ELF-1 (cell line): Measurements from ENCODE around the gene SMIM33.
A peak's percentile ranks its signal among the peaks of the same experiment; 100 is the strongest.
"Not testable (repeated sequence)": the region's sequence is repeated elsewhere in the genome, so short reads cannot be mapped to it uniquely, and the experiment has no call there.

Experiments
- DNase-seq: peaks from one replicate; pipeline ENCODE4 v3.0.0-alpha.2; 2016; ENCODE audit warnings: low read depth, low spot score

Gene SMIM33

GRCh38 chr5:139482050-139482889 is 11.5 kb downstream of the SMIM33 start, which contains the start of gene STING1:
STING1 (minus strand) TSS chr5:139482758; CDS start chr5:139481704, 1,054 bp downstream.
- DNase-seq: no peak

DNA sequence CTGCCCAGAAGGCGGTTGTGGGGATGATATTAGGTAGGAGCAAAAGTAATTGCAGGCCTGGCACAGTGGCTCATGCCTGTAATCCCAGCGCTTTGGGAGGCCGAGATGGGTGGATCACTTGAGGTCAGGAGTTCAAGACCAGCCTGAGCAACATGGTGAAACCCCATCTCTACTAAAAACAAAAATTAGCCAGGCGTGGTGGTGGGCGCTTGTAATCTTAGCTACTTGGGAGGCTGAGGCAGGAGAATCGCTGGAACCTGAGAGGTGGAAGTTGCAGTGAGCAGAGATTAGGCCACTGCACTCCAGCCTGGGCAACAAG is 12.0 kb downstream of the SMIM33 start:
- not testable (repeated sequence) for DNase-seq

- DNase-seq: peak; percentile 50
Measured at GRCh38 chr5:139486201-139486600, 15.4 kb downstream of the SMIM33 start.

- no peak for DNase-seq
Measured at GRCh38 chr5:139488260-139488659, 17.5 kb downstream of the SMIM33 start.

DNA sequence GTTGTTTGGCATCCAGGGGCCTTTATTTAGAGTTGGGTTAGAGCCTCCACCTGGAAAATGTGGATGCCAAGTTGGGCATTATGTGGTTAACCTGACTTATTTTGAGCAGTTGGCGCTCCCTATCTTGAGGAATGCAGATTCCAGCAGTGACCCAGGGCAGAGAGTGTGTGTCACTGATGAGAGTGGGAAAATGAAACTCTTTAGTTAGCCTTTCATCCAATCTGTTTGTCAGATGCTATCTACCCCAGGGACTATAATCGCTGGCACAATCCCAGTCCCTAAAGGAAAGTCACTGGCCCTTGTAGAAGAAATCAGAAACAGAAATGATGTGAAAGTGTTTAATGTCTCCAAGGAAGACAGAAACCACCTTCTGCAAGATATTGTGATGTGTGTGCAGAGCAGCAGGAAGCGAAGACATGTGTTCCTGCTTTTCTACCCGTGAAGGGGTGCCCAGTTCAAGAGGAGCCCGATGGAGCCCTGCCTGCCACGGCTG is 21.9 kb downstream of the SMIM33 start:
- DNase-seq: no peak

DNA sequence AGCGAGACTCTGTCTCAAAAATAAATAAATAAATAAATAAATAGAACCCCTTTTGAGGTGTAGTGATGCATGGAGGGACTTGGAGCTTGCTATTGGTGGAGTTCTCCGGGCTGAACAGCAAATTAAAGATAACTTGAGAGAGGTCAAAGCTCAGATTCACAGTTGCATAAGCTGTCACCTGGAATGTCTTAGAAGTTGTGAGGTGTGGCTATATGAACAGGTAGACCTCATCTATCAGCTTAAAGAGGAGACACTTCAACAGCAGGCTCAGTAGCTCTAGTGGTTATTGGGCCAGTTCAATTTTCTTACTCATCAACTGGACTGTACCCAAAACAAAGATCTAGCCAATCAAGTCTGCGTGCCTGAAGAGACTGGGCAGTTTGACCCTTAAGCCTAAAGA is 23.5 kb downstream of the SMIM33 start:
- no peak for DNase-seq

DNA sequence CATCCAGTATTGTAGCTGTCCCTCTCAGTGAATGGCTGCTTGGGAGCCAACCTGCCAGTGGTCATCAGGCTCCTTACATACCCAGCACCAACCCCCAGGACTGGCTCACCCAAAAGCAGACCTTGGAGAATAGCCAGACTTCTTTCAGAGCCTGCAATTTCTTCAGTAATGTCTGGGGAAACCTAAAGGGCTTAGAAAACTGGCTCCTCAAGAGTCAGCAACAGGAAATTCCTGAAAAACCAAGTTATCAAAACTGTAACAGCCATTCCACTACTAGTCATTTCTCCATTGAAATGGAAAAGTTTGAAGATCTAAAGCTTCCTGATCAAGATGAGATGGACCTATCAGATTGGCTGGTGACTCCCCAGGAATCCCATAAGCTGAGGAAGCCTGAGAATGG is 24.0 kb downstream of the SMIM33 start:
- no peak for DNase-seq

DNA sequence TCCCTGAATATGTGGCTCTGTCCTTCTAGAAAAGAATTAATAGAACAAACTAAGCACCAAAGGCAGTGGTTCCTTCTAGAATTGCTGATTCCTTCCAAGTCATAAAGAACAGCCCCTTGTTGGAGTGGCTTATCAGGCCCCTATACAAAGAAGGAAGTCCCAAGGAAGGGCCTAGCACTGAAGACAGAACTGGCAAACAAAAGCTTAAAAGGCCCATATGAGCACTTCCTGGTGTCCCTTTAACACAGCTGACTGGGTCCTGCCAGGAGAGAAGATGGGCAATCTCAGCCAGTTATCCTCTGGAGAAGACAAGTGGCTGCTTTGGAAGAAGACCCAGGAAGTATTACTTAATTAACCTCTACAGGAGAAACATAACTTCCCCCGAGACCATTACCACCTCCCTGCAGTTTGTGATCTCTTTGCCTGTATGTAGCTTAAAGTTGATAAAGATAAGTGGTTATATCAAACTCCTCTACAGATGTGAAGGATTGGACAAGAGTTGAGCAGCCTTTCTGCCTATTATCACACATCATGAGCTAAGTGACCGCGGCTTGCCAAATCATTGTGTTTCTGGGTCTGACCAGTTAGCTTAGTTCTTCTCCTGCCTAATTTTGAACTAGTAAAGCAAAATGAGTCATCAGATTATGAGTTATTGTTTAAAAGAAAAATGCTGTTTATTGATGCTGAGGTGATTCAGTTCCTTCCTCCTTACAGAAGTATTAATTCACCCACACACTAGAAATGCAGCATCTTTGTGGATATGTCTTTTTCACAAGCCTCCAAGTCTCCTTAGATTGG is 25.0 kb downstream of the SMIM33 start:
- no peak for DNase-seq

- no peak for DNase-seq
Measured at GRCh38 chr5:139501381-139501780, 30.6 kb downstream of the SMIM33 start.

- DNase-seq: not testable (repeated sequence)
Measured at GRCh38 chr5:139503036-139503817, 32.4 kb downstream of the SMIM33 start.

DNA sequence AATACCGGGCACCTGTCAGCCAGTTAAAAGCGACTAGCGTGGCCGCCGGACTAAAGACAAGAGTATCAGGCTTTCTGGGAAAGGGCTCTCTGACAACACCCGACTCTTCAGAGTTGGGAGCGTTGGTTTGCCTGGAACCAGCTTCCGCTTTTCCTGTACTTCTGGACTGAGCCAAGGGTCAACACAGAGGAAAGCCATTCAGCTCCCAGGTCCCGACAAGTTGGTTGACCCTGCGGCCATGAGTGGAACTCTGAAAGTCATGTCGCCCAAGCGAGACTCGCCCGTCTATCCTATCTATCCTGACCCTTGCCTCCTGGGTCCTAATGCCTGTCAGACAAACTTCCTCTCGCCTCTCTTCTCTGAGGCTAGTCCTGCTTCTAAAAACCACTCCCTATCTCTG is 33.1 kb downstream of the SMIM33 start:
- DNase-seq: peak; percentile 60

GRCh38 chr5:139504722-139505121 is 33.9 kb downstream of the SMIM33 start:
- not testable (repeated sequence) for DNase-seq

DNA sequence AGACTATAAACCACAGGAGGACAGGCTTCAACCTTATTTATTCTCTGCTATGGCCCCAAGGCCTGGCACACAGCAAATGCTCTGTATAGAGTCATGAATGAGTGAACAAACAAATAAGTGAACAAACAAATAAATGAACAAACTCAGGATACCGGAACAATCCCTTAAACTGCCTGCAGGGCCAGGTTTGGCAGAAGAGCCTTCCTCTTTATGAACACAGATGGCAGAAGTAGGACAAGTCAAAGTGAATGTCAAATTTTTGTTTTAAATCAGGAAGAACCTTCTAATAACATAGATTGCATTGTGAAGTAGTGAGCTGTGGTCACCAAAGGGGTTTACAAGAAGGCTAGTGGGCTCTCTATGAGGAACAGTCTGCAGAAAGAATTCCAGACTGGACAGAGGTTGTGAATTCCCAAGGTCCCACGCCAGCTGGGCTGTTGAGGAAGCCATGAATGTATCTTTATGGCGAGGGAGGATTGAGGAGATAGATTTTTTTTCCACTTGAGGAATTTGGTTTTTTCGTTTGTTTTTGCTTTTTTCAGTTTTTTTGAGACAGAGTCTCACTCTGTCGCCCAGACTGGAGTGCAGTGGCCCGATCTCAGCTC is 42.1 kb downstream of the SMIM33 start:
- no peak for DNase-seq

DNA sequence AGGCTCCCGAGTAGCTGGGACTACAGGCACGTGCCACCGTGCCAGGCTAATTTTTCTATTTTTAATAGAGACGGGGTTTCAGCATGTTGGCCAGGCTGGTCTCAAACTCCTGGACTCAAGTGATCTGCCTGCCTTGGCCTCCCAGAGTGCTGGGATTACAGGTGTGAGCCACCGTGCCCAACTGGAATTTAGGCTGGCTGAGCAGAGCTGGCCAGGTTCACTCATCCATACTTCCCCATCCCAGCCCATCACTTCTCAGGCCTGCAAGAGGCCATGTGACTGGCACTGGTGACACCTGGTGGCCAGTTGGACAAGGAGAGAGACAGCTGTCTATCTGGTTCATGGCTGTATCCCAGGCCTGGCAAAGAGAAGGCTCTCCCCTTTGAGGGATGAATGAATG is 42.6 kb downstream of the SMIM33 start:
- peak; percentile 85 for DNase-seq

DNA sequence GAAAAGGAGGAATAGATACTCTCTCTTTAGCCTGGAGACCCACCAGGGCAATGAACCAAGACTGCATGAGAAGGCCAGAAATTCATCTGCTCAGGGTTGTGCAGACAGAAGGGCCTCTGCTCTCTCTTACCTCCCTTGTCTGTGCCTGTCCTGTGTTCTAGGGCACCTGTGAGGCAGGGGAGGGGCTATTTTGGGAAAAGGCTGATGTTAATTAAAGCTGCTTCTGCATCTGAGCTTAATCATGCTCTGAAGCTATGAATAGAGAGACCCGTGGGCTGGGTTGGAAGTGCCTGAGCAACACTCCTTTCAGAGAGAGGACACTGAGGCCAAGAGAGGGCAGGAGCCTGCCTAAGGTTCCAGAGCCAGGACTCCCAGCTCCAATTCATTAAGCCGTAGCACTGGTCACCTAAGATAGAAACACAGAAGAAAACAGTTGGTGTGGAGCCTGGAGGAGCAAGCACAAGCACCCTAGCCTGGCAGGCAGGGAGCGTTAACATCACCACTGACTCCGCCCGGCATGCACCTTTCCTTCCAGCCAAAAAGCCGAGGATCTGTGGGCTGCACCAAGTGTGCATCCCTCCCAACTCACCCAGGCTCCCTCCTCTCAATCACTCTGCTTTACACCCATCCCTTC is 43.2 kb downstream of the SMIM33 start:
- no peak for DNase-seq

- no peak for DNase-seq
Measured at GRCh38 chr5:139514486-139514856, 43.7 kb downstream of the SMIM33 start.

GRCh38 chr5:139517683-139518564 is 47.1 kb downstream of the SMIM33 start:
- peak; percentile 98 for DNase-seq
